Keratinocyte (primary cell): ENCODE data around the gene MAJIN. TPM values are rescaled to one million over a fixed set of nuclear protein-coding genes. Genes with fewer than 3 reads are reported as not detected.

Experiments
- DNase-seq: peaks from one replicate; pipeline ENCODE4 v3.0.0-alpha.2; 2011; ENCODE audit warnings: low read depth, missing footprints, low spot score
- FAIRE-seq: peaks from 2 replicates; lab custom pipeline; 2011; peaks lifted over from hg19 to GRCh38; lab: Jason Lieb, UNC
- H2AFZ ChIP-seq: 2 replicates; pipeline ENCODE4 v1.6.0; 2012; ENCODE audit warnings: low read length, control low read depth, inconsistent platforms; ENCODE audit not compliant: control insufficient read depth
- H3K27ac ChIP-seq: 2 replicates; pipeline ENCODE4 v1.5.1; 2011; ENCODE audit warnings: low read length; ENCODE audit not compliant: control insufficient read depth, insufficient read depth
- H3K27me3 ChIP-seq: 3 replicates; pipeline ENCODE4 v1.6.0; 2011; ENCODE audit warnings: low read length; ENCODE audit not compliant: control insufficient read depth, insufficient read depth; ENCODE audit errors: extremely low read depth
- H3K36me3 ChIP-seq, 2 experiments: 2 replicates in 1 of 2; 3 replicates in 1 of 2; pipeline ENCODE4 v1.5.1; 2011; ENCODE audit warnings: low read length in 2 of 2, mild to moderate bottlenecking in 1 of 2; ENCODE audit not compliant: control insufficient read depth in 2 of 2, insufficient read depth in 2 of 2; ENCODE audit errors: extremely low read depth in 1 of 2
- H3K4me1 ChIP-seq: 3 replicates; pipeline ENCODE4 v1.5.1; 2011; ENCODE audit warnings: low read length; ENCODE audit not compliant: control insufficient read depth, insufficient read depth; ENCODE audit errors: extremely low read depth
- H3K4me2 ChIP-seq: 3 replicates; pipeline ENCODE4 v1.6.0; 2011; ENCODE audit warnings: low read depth, low read length; ENCODE audit not compliant: control insufficient read depth, insufficient read depth; ENCODE audit errors: extremely low read depth
- H3K4me3 ChIP-seq, 3 experiments: fragments of 200-600 bp in 1 of 3; sonication (generic) in 1 of 3; 2 replicates in 2 of 3; 3 replicates in 1 of 3; pipeline ENCODE4 v1.5.1; 2011 to 2016; ENCODE audit warnings: low read length in 3 of 3, mild to moderate bottlenecking in 3 of 3, control low read depth in 2 of 3, inconsistent platforms in 1 of 3, low read depth in 1 of 3, mixed read lengths in 1 of 3, mixed run types in 1 of 3, moderate library complexity in 1 of 3; ENCODE audit not compliant: control insufficient read depth in 2 of 3, insufficient read depth in 2 of 3; ENCODE audit errors: extremely low read depth in 1 of 3
- H3K79me2 ChIP-seq: 2 replicates; pipeline ENCODE4 v1.6.0; 2012; ENCODE audit warnings: low read length; ENCODE audit not compliant: control insufficient read depth, insufficient read depth
- H3K9ac ChIP-seq: 3 replicates; pipeline ENCODE4 v1.6.0; 2011; ENCODE audit warnings: low read length; ENCODE audit not compliant: control insufficient read depth, insufficient read depth; ENCODE audit errors: extremely low read depth
- H3K9me1 ChIP-seq: 3 replicates; pipeline ENCODE4 v1.6.0; 2011; ENCODE audit warnings: low read length; ENCODE audit not compliant: control insufficient read depth, insufficient read depth; ENCODE audit errors: extremely low read depth
- H3K9me3 ChIP-seq: 2 replicates; pipeline ENCODE4 v1.5.1; 2012; ENCODE audit warnings: low read depth, low read length; ENCODE audit not compliant: control insufficient read depth
- H4K20me1 ChIP-seq: 3 replicates; pipeline ENCODE4 v1.6.0; 2011; ENCODE audit warnings: low read length; ENCODE audit not compliant: control insufficient read depth, insufficient read depth; ENCODE audit errors: extremely low read depth
- CTCF ChIP-seq, 3 experiments: IDR thresholded peaks in 1 of 3; conservative IDR thresholded peaks in 1 of 3; optimal IDR thresholded peaks in 1 of 3; 2 replicates in 2 of 3; 3 replicates in 1 of 3; pipeline versions ENCODE3 to v1.5.1; 2011; ENCODE audit warnings: low read length in 3 of 3, mild to moderate bottlenecking in 3 of 3, moderate library complexity in 2 of 3, control low read depth in 1 of 3, inconsistent platforms in 1 of 3; ENCODE audit not compliant: insufficient read depth in 2 of 3; ENCODE audit errors: extremely low read depth in 1 of 3
- EZH2 ChIP-seq: IDR thresholded peaks from one replicate; pipeline ENCODE4 v1.6.1; 2012; ENCODE audit warnings: inconsistent platforms, mild to moderate bottlenecking, low read length, moderate library complexity
- dilution Hi-C: fragments of 300-500 bp; cut with MboI; formaldehyde crosslinking; loops from one replicate; pipeline ENCODE4 v1.7.0; 2020; ENCODE audit warnings: low sequenced_read_pairs; ENCODE audit not compliant: extremely low pct_ligation_motif_present
- polyA plus RNA-seq, 5 experiments: library from polyadenylated mRNA; depleted of rRNA in 3 of 5; stranded (reverse) in 3 of 5; stranded (forward) in 1 of 5; unstranded in 1 of 5; fragments of >200 nt; gene quantifications; 1 replicate in 1 of 5; 2 replicates in 3 of 5; 3 replicates in 1 of 5; pipeline versions ENCODE4 v1.2.1 to v1.2.3, GENCODE V29; 2011 to 2012; ENCODE audit warnings: missing spikeins in 2 of 5, low read depth in 1 of 5, low replicate concordance in 1 of 5

MAJIN gene
- polyA plus RNA-seq, 1 donor (not counting 4 experiments of a cell fraction or from before 2014, with no cell fraction given), result 0.09 TPM

GRCh38 chr11:64967375-64967774 is 4.5 kb downstream of the MAJIN start:
- H3K9me3 ChIP-seq, result no peaks in the 10 kb centered on the region
- H4K20me1 ChIP-seq, result no peaks in the 10 kb centered on the region
- H3K36me3 ChIP-seq, result no peaks in the 10 kb centered on the region
- H3K79me2 ChIP-seq, result no peaks in the 10 kb centered on the region
- no peak overlapping the region for H3K27ac ChIP-seq
- H3K9me1 ChIP-seq, result no peaks in the 10 kb centered on the region
- H3K4me1 ChIP-seq, result peaks cover 22% of the 10 kb centered on the region
- no peak overlapping the region for H3K4me2 ChIP-seq
- no peak for FAIRE-seq
- no peak for DNase-seq
- no peak overlapping the region for H2AFZ ChIP-seq
- H3K27me3 ChIP-seq, result no peaks in the 10 kb centered on the region
- H3K4me3 ChIP-seq, result no peak overlapping the region
- no peak overlapping the region for H3K9ac ChIP-seq
- TF ChIP-seq CTCF (optimal IDR thresholded peaks at IDR 0.05 in 1 of 3, IDR thresholded peaks at IDR 0.05 in 1 of 3, conservative IDR thresholded peaks at IDR 0.05 in 1 of 3; ENCODE audit: extremely low read depth in 1 of 3, insufficient read depth in 2 of 3, low read length in 3 of 3), result no peak
- no peak for TF ChIP-seq EZH2
- dilution Hi-C loops, result no loop called here

GRCh38 chr11:64963072-64963631 is 8.8 kb downstream of the MAJIN start:
- dilution Hi-C loops, result no loop called here
- no peak overlapping the region for H3K27ac ChIP-seq
- H3K9me1 ChIP-seq, result no peaks in the 10 kb centered on the region
- FAIRE-seq (no peak), DNase-seq (no peak)
- TF ChIP-seq CTCF (optimal IDR thresholded peaks at IDR 0.05 in 1 of 3, IDR thresholded peaks at IDR 0.05 in 1 of 3, conservative IDR thresholded peaks at IDR 0.05 in 1 of 3; ENCODE audit: extremely low read depth in 1 of 3, insufficient read depth in 2 of 3, low read length in 3 of 3), result no peak
- TF ChIP-seq EZH2, result no peak
- H3K4me3 ChIP-seq, result no peak overlapping the region
- H3K9ac ChIP-seq, result no peak overlapping the region
- H2AFZ ChIP-seq, result no peak overlapping the region
- no peaks in the 10 kb centered on the region for H3K9me3 ChIP-seq
- no peak overlapping the region for H3K4me2 ChIP-seq
- peaks cover 17% of the 10 kb centered on the region for H3K4me1 ChIP-seq
- no peaks in the 10 kb centered on the region for H4K20me1 ChIP-seq
- no peaks in the 10 kb centered on the region for H3K27me3 ChIP-seq
- no peaks in the 10 kb centered on the region for H3K36me3 ChIP-seq
- no peaks in the 10 kb centered on the region for H3K79me2 ChIP-seq
